ENCODE data around the gene HLA-DQB1. TPM values are rescaled to one million over a fixed set of nuclear protein-coding genes. Genes with fewer than 3 reads are reported as not detected.
"Not testable (repeated sequence)": the region's sequence is repeated elsewhere in the genome, so short reads cannot be mapped to it uniquely, and the experiment has no call there.

HLA-DQB1 gene
- 10 to 100 TPM; 15.7 to 16.2 TPM for total RNA-seq
- total RNA-seq, result 77.6 to 116 reads per million in 2 donors

GRCh38 chr6:32666420-32667300 is at the start of gene HLA-DQB1:
HLA-DQB1 (minus strand) TSS chr6:32666657; CDS start chr6:32666607, 50 bp downstream.
- H3K27me3 Mint-ChIP-seq, result peaks cover 8% of the 10 kb centered on the region
- peak within 1 kb of the TSS; percentile 82 for H3K4me3 Mint-ChIP-seq
- H3K4me1 Mint-ChIP-seq, result peaks cover 20% of the 10 kb centered on the region
- no peak for DNase-seq
- no peaks in the 10 kb centered on the region for H3K9me3 ChIP-seq (ENCODE audit: control insufficient read depth, low read length, poor library complexity, severe bottlenecking)
- peak within 1 kb of the TSS; percentile 86 for H3K27ac Mint-ChIP-seq
- no peaks in the 10 kb centered on the region for H3K36me3 Mint-ChIP-seq (ENCODE audit: low read depth)
- peak; percentile 88 for ATAC-seq

- peaks cover 15% of the 10 kb centered on the region for H3K27me3 Mint-ChIP-seq
These were observed 46.8 kb upstream of the HLA-DQB1 start for GRCh38 chr6:32713241-32713640.

GRCh38 chr6:32709625-32710024 is 43.2 kb upstream of the HLA-DQB1 start:
- H3K9me3 ChIP-seq (ENCODE audit: control insufficient read depth, low read length, poor library complexity, severe bottlenecking), result no peaks in the 10 kb centered on the region
- Mint-ChIP-seq H3K36me3 (ENCODE audit: low read depth) (no peaks in the 10 kb centered on the region), H3K4me1 (no peaks in the 10 kb centered on the region), H3K27ac (no peak overlapping the region), H3K27me3 (peaks cover under 1% of the 10 kb centered on the region), H3K4me3 (no peak overlapping the region)
- DNase-seq (no peak), ATAC-seq (no peak)

More at GRCh38 chr6:32713241-32713640, 46.8 kb upstream of the HLA-DQB1 start:
- DNase-seq (no peak), ATAC-seq (no peak)
- H3K4me1 Mint-ChIP-seq, result no peaks in the 10 kb centered on the region
- H3K9me3 ChIP-seq (ENCODE audit: control insufficient read depth, low read length, poor library complexity, severe bottlenecking), result no peaks in the 10 kb centered on the region
- H3K27ac Mint-ChIP-seq, result no peak overlapping the region
- no peaks in the 10 kb centered on the region for H3K36me3 Mint-ChIP-seq (ENCODE audit: low read depth)
- no peak overlapping the region for H3K4me3 Mint-ChIP-seq

- H3K27ac Mint-ChIP-seq, H3K4me3 Mint-ChIP-seq, H3K4me1 Mint-ChIP-seq: not testable (repeated sequence)
These were observed 38.7 kb upstream of the HLA-DQB1 start for GRCh38 chr6:32705164-32705563.

GRCh38 chr6:32703347-32703746 is 36.9 kb upstream of the HLA-DQB1 start:
- ATAC-seq, result no peak
- Mint-ChIP-seq H3K27ac (no peak overlapping the region), H3K27me3 (peaks cover 48% of the 10 kb centered on the region), H3K36me3 (ENCODE audit: low read depth) (no peaks in the 10 kb centered on the region), H3K4me3 (no peak overlapping the region), H3K4me1 (peaks cover 10% of the 10 kb centered on the region)
- DNase-seq, result no peak
- no peaks in the 10 kb centered on the region for H3K9me3 ChIP-seq (ENCODE audit: control insufficient read depth, low read length, poor library complexity, severe bottlenecking)

More at GRCh38 chr6:32705164-32705563, 38.7 kb upstream of the HLA-DQB1 start:
- not testable (repeated sequence) for H3K9me3 ChIP-seq (ENCODE audit: control insufficient read depth, low read length, poor library complexity, severe bottlenecking); DNase-seq; ATAC-seq; H3K36me3 Mint-ChIP-seq (ENCODE audit: low read depth)
- peaks cover 38% of the 10 kb centered on the region for H3K27me3 Mint-ChIP-seq

- no peak overlapping the region for H3K27ac Mint-ChIP-seq
- H3K4me3 Mint-ChIP-seq, result no peak overlapping the region
- DNase-seq (no peak), ATAC-seq (peak; percentile 52)
- peaks cover 61% of the 10 kb centered on the region for H3K27me3 Mint-ChIP-seq
- no peaks in the 10 kb centered on the region for H3K9me3 ChIP-seq (ENCODE audit: control insufficient read depth, low read length, poor library complexity, severe bottlenecking)
- H3K36me3 Mint-ChIP-seq (ENCODE audit: low read depth), result no peaks in the 10 kb centered on the region
- H3K4me1 Mint-ChIP-seq, result peaks cover 10% of the 10 kb centered on the region
These were observed 34.1 kb upstream of the HLA-DQB1 start for GRCh38 chr6:32700391-32701040.

GRCh38 chr6:32697031-32697430 is 30.6 kb upstream of the HLA-DQB1 start:
- H3K27ac Mint-ChIP-seq, result no peak overlapping the region
- ATAC-seq (no peak), DNase-seq (no peak)
- H3K36me3 Mint-ChIP-seq (ENCODE audit: low read depth), result no peaks in the 10 kb centered on the region
- no peak overlapping the region for H3K4me3 Mint-ChIP-seq
- peaks cover 58% of the 10 kb centered on the region for H3K27me3 Mint-ChIP-seq
- peaks cover 11% of the 10 kb centered on the region for H3K4me1 Mint-ChIP-seq
- H3K9me3 ChIP-seq (ENCODE audit: control insufficient read depth, low read length, poor library complexity, severe bottlenecking), result no peaks in the 10 kb centered on the region

- Mint-ChIP-seq H3K36me3 (ENCODE audit: low read depth) (no peaks in the 10 kb centered on the region), H3K27me3 (peaks cover 25% of the 10 kb centered on the region), H3K27ac (peak overlapping the region; percentile 53), H3K4me3 (no peak overlapping the region), H3K4me1 (peaks cover 8% of the 10 kb centered on the region)
- DNase-seq (peak; percentile 26 to 34 (median 32)), ATAC-seq (peak; percentile 85)
- H3K9me3 ChIP-seq (ENCODE audit: control insufficient read depth, low read length, poor library complexity, severe bottlenecking), result no peaks in the 10 kb centered on the region
These were observed 25.6 kb upstream of the HLA-DQB1 start for GRCh38 chr6:32692019-32692418.

GRCh38 chr6:32689531-32690501 is 23.4 kb upstream of the HLA-DQB1 start:
- Mint-ChIP-seq H3K36me3 (ENCODE audit: low read depth) (no peaks in the 10 kb centered on the region), H3K4me1 (peaks cover 18% of the 10 kb centered on the region), H3K27ac (peak overlapping the region; percentile 21), H3K27me3 (peaks cover 19% of the 10 kb centered on the region), H3K4me3 (no peak overlapping the region)
- ATAC-seq (no peak), DNase-seq (no peak)
- H3K9me3 ChIP-seq (ENCODE audit: control insufficient read depth, low read length, poor library complexity, severe bottlenecking), result no peaks in the 10 kb centered on the region

- Mint-ChIP-seq H3K4me3 (peak overlapping the region; percentile 47), H3K27me3 (no peaks in the 10 kb centered on the region), H3K4me1 (peaks cover 14% of the 10 kb centered on the region), H3K36me3 (ENCODE audit: low read depth) (no peaks in the 10 kb centered on the region), H3K27ac (peak overlapping the region; percentile 90)
- ATAC-seq, result peak; percentile 96
- DNase-seq, result peak in 1 of 3 donors; percentile 10
- no peaks in the 10 kb centered on the region for H3K9me3 ChIP-seq (ENCODE audit: control insufficient read depth, low read length, poor library complexity, severe bottlenecking)
These were observed 19.1 kb upstream of the HLA-DQB1 start for GRCh38 chr6:32685603-32686002.

- Mint-ChIP-seq H3K4me3 (no peak overlapping the region), H3K27ac (peak overlapping the region; percentile 90), H3K27me3 (no peaks in the 10 kb centered on the region), H3K4me1 (peaks cover 10% of the 10 kb centered on the region), H3K36me3 (ENCODE audit: low read depth) (no peaks in the 10 kb centered on the region)
- no peak for DNase-seq
- no peaks in the 10 kb centered on the region for H3K9me3 ChIP-seq (ENCODE audit: control insufficient read depth, low read length, poor library complexity, severe bottlenecking)
- no peak for ATAC-seq
These were observed 17.8 kb upstream of the HLA-DQB1 start for GRCh38 chr6:32684246-32684645.

GRCh38 chr6:32680055-32680454 is 13.6 kb upstream of the HLA-DQB1 start:
- Mint-ChIP-seq H3K4me3 (no peak overlapping the region), H3K36me3 (ENCODE audit: low read depth) (no peaks in the 10 kb centered on the region), H3K27me3 (no peaks in the 10 kb centered on the region), H3K4me1 (no peaks in the 10 kb centered on the region), H3K27ac (no peak overlapping the region)
- no peaks in the 10 kb centered on the region for H3K9me3 ChIP-seq (ENCODE audit: control insufficient read depth, low read length, poor library complexity, severe bottlenecking)
- DNase-seq (no peak), ATAC-seq (no peak)

All from T-helper 17 cell (primary cell).